Gastrocnemius medialis (tissue), 4 donors: Measurements from ENCODE around the gene SLC26A9.

Experiments used
- POLR2A ChIP-seq, 2 donors: fragments of 450-650 bp; IDR thresholded peaks; one replicate each; pipeline ENCODE4 v1.6.1; 2017; ENCODE audit warnings: antibody characterized with exemption in 2 of 2, mild to moderate bottlenecking in 2 of 2, moderate library complexity in 2 of 2
- TF ChIP-seq, protein P1 (sequence below), 5 experiments: fragments of 450-650 bp in 3 of 5; fragments of 200-600 bp in 2 of 5; sonication (generic) in 2 of 5; IDR thresholded peaks in 4 of 5; conservative IDR thresholded peaks in 1 of 5; 1 replicate in 4 of 5; 2 replicates in 1 of 5; pipeline ENCODE4 v1.5.1; 2016 to 2019; ENCODE audit warnings: antibody characterized with exemption in 5 of 5, mild to moderate bottlenecking in 3 of 5, moderate library complexity in 3 of 5

- TF ChIP-seq, protein P1, sequence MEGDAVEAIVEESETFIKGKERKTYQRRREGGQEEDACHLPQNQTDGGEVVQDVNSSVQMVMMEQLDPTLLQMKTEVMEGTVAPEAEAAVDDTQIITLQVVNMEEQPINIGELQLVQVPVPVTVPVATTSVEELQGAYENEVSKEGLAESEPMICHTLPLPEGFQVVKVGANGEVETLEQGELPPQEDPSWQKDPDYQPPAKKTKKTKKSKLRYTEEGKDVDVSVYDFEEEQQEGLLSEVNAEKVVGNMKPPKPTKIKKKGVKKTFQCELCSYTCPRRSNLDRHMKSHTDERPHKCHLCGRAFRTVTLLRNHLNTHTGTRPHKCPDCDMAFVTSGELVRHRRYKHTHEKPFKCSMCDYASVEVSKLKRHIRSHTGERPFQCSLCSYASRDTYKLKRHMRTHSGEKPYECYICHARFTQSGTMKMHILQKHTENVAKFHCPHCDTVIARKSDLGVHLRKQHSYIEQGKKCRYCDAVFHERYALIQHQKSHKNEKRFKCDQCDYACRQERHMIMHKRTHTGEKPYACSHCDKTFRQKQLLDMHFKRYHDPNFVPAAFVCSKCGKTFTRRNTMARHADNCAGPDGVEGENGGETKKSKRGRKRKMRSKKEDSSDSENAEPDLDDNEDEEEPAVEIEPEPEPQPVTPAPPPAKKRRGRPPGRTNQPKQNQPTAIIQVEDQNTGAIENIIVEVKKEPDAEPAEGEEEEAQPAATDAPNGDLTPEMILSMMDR (IDR thresholded peaks at IDR 0.05 in 4 of 5, conservative IDR thresholded peaks at IDR 0.05 in 1 of 5) = no peak
- no peak for TF ChIP-seq POLR2A (IDR thresholded peaks at IDR 0.05)
Observed at GRCh38 chr1:205896351-205896750, 46.9 kb downstream of the SLC26A9 start.
